Mesothelial cell of epicardium (in vitro differentiated cells): ENCODE results near the gene PKP4. TPM values are rescaled to one million over a fixed set of nuclear protein-coding genes. Genes with fewer than 3 reads are reported as not detected.

Experiments
- DNase-seq, 2 experiments: peaks; one replicate each; pipeline ENCODE4 v3.0.0; 2021; ENCODE audit warnings: low spot score in 2 of 2; ENCODE audit not compliant: unreplicated experiment in 2 of 2
- H3K27ac Mint-ChIP-seq: 2 replicates; pipeline ENCODE4 v1.8.0; 2021; ENCODE audit warnings: mixed read lengths
- H3K27me3 Mint-ChIP-seq: 2 replicates; pipeline ENCODE4 v1.8.0; 2021; ENCODE audit warnings: low read depth, mixed read lengths
- H3K36me3 Mint-ChIP-seq: 2 replicates; pipeline ENCODE4 v1.8.0; 2021; ENCODE audit warnings: mixed read lengths
- H3K4me1 Mint-ChIP-seq: 2 replicates; pipeline ENCODE4 v1.8.0; 2021; ENCODE audit warnings: mixed read lengths
- H3K4me3 Mint-ChIP-seq: 2 replicates; pipeline ENCODE4 v1.8.0; 2021; ENCODE audit warnings: mild to moderate bottlenecking, moderate library complexity, mixed read lengths
- H3K9me3 Mint-ChIP-seq: 2 replicates; pipeline ENCODE4 v1.8.0; 2021; ENCODE audit warnings: mixed read lengths
- CTCF ChIP-seq: fragments of 200-600 bp; sonication (generic); IDR thresholded peaks from one replicate; pipeline ENCODE4 v1.5.0; 2021; ENCODE audit warnings: antibody characterized with exemption; ENCODE audit not compliant: unreplicated experiment
- total RNA-seq: library from RNA; stranded (reverse); gene quantifications from 3 replicates; pipeline ENCODE4 v1.2.1, GENCODE V29; 2021

The PKP4 gene
- total RNA-seq, 1 donor from 2014 or later: 70.8 TPM

- no peak overlapping the region for H3K27ac Mint-ChIP-seq
- DNase-seq: no peak
- no peak overlapping the region for H3K4me3 Mint-ChIP-seq
- H3K36me3 Mint-ChIP-seq: no peaks in the 10 kb centered on the region
- H3K9me3 Mint-ChIP-seq: no peaks in the 10 kb centered on the region
- peaks cover 19% of the 10 kb centered on the region for H3K4me1 Mint-ChIP-seq
- no peak for TF ChIP-seq CTCF
- H3K27me3 Mint-ChIP-seq: peaks cover 6% of the 10 kb centered on the region
Observed at GRCh38 chr2:158729873-158730620, 273.3 kb downstream of the PKP4 start.

GRCh38 chr2:158730621-158731140 lies 273.9 kb downstream of the PKP4 start:
- TF ChIP-seq CTCF: no peak
- H3K4me1 Mint-ChIP-seq: peaks cover 18% of the 10 kb centered on the region
- no peak overlapping the region for H3K4me3 Mint-ChIP-seq
- H3K27ac Mint-ChIP-seq: no peak overlapping the region
- H3K9me3 Mint-ChIP-seq: no peaks in the 10 kb centered on the region
- no peak for DNase-seq
- H3K27me3 Mint-ChIP-seq: peaks cover 6% of the 10 kb centered on the region
- no peaks in the 10 kb centered on the region for H3K36me3 Mint-ChIP-seq

- Mint-ChIP-seq H3K4me1 (peaks cover 18% of the 10 kb centered on the region), H3K9me3 (no peaks in the 10 kb centered on the region), H3K36me3 (no peaks in the 10 kb centered on the region), H3K4me3 (no peak overlapping the region), H3K27me3 (peaks cover 6% of the 10 kb centered on the region), H3K27ac (no peak overlapping the region)
- DNase-seq: no peak
- no peak for TF ChIP-seq CTCF
Observed at GRCh38 chr2:158731386-158731785, 274.6 kb downstream of the PKP4 start.

Other genes with a start within 250 kb of the PKP4 start
- 2.8 to 3.2 TPM (median 3.1 TPM) in 3 replicates for gene CCDC148, start 199 bp upstream of the PKP4 start, total RNA-seq